Measurements from ENCODE around the gene AGBL4. TPM values are rescaled to one million over a fixed set of nuclear protein-coding genes. Genes with fewer than 3 reads are reported as not detected.

AGBL4 gene
- total RNA-seq (2022; extraction: Qiagen RNA extraction) = not detected in 5 replicates

GRCh38 chr1:50023292-50024159 is at the start of gene AGBL4:
TSS of gene AGBL4 (minus strand) at chr1:50023954.

GRCh38 chr1:48776393-48777218 is 1247.1 kb downstream of the AGBL4 start, which contains the start of gene BEND5:
TSS of gene BEND5 (minus strand) at chr1:48776891. CDS start at chr1:48776831, 60 bp downstream.

Other genes starting within 250 kb of the AGBL4 start
- gene ELAVL4, start 85.0 kb upstream of the AGBL4 start, total RNA-seq (2022; extraction: Qiagen RNA extraction) = not detected in 5 replicates

Data from A549 treated with dexamethasone at 1 μM for 4 hours (cell line).